ENCODE measurements around the gene TRAPPC8.
A peak's percentile ranks its signal among the peaks of the same experiment; 100 is the strongest.
"Not testable (repeated sequence)": the region's sequence is repeated elsewhere in the genome, so short reads cannot be mapped to it uniquely, and the experiment has no call there.

The TRAPPC8 gene

GRCh38 chr18:31942999-31943877, at the start of gene TRAPPC8:
Gene TRAPPC8, minus strand, starts transcription at chr18:31943128. Its CDS starts 364 bp downstream, at chr18:31942764.
- DNase-seq = peak; percentile 86

DNA sequence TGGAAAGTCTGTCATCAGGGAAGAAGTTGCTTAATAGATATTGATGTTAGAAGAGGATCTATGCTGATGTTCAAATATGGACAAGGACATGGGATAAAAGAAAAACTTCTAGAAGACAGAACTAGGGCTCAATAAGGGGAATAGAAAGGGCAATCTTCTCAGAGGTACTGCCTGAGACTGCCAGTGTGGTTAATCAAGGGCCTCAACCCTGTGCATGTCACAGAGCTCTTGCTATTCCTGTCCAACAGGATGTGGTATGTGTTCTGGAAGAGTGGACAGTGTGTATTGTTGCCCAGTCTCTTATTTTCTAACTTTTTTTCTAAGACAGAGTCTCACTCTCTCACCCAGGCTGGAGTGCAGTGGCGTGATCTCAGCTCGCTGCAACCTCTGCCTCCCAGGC, 47.9 kb upstream of the TRAPPC8 start:
- DNase-seq = no peak

- DNase-seq = no peak
Measured at GRCh38 chr18:31983976-31984375, 41.0 kb upstream of the TRAPPC8 start.

- DNase-seq = no peak
Measured at GRCh38 chr18:31983020-31983419, 40.1 kb upstream of the TRAPPC8 start.

DNA sequence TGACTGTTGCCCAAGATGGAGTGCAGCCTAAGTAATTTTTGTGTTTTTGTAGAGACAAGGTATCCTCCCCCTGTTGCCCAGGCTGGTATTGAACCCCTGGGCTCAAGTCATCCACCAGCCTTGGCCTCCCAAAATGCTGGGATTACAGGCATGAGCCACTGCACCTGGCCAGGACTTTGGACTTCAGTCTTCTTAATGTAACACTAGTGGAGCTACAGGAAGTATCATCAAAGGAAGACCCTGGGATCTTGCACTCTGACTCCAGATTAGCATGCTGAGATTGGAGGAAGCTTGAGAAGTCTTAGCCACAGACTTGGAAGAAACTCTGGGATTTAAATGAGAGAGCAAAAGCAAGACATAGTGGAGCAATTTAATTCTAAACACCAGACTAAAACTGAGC, 37.9 kb upstream of the TRAPPC8 start:
- DNase-seq = no peak

DNA sequence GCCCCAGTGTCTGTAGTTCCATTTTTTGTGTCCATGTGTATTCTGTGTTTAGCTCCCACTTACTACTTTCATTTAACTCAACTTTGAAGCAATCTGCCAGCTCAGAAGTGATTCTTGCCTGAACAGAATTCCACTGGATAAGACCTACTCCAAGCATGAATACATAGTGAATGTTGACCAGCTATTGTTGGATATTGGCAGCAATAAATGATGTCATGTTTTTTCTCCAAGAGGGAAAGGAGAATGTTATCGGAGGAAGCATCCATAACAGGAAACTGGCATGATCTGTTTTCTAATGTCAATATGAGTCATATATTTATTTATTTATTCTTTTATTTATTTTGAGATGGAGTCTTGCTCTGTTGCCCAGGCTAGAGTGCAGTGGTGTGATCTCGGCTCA, 36.8 kb upstream of the TRAPPC8 start:
- DNase-seq = no peak

GRCh38 chr18:31978616-31979015, 35.7 kb upstream of the TRAPPC8 start:
- DNase-seq = no peak

DNA sequence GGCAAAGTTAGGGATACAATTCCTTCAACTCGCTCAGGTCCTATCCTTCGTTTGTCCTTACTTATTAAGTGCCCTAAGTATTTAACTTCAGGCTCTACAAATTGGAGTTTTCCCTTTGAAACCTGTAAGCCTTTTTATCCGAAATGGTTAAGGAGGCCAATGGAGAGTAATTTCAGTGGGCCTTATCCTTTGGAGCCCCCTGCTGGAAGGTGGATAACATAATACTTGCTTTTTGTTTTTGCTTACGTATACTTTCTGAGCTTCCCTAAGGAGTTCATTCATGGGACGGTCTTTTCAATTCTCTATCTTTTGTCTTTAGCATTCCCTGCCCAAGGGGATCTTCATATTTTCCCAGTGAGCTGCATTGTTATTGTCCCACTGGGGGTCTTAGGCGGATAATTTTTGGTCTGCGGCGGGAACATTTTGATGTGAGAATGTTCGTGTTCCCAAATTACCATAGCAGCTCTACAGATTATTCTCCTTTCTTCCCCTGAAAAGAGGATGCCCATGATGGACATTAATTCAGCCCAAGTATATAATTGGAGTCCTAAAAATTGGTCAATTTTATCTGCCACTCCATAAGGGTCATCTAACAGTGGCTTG, 34.4 kb upstream of the TRAPPC8 start:
- DNase-seq = peak; percentile 20

GRCh38 chr18:31976242-31976641, 33.3 kb upstream of the TRAPPC8 start:
- no peak for DNase-seq

DNA sequence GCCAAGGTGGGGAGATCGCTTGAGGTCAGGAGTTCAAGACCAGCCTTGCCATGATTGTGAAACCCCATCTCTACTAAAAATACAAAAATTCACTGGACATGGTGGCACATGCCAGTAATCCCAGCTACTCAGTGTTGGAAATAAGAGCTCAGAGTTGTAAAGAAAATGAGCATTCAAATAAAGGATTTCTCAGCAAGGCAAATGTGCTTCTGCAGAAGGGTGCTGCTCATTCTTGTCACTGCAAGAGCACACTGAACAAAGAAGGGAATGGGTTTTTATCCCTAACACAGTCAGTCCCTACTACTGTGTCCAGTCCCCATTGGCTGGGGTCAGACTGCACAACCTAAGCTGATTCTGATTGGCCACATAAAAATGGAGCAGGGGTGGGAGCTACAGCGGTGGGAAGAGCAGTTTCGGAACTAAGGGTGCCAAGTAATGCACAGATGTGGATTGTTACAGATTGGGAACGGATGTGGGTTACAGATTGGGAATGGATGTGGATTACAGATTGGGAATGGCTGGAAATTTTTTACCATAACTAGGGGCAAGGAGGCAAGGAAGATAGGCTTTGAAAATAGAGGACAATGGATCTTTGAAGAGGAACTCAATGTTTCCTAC, 31.1 kb upstream of the TRAPPC8 start:
- DNase-seq = no peak

DNA sequence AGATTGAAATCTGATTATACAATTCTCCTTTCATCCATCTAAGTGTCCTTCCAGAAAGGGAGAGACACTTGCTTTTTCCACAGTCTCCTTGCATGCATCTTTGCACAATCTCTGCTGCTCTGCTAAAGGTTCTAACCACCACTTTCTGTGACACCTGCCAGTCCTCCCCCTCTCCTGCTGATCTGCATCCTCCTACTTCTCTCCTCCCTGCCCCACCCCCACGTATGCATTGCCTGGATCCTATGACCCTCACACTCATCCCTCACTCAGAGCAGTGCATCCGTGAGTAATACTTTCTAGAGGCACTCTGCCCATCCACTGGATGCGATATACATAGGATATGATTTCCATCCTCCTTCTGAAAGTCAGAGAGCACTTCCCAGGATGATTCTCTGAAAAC, 27.7 kb upstream of the TRAPPC8 start:
- DNase-seq = no peak

DNA sequence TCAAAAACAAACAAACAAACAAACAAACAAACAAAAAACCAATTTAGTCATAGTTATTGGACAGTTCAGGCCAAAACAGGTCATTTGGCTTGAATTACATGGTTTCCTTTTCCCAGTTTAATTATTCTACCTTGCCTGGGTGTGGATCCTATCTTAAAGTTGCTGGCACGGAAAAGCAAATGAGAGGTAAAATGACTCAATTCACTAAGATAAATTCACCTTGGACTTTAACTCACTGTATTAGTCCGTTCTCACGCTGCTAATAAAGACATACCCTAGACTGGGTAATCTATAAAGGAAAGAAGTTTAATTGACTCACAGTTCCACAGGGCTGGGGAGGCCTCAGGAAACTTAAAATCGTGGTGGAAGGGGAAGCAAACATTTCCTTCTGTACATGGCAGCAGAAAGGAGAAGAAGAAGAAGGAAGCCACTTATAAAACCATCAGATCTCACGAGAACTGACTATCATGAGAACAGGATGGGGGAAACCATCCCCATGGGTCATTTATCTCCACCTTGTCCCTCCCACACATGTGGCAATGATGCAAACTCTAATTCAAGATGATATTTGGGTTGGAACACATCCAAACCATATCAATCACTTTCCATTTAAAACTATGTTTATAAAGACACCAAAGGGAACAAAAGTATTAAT, 22.5 kb upstream of the TRAPPC8 start:
- no peak for DNase-seq

DNA sequence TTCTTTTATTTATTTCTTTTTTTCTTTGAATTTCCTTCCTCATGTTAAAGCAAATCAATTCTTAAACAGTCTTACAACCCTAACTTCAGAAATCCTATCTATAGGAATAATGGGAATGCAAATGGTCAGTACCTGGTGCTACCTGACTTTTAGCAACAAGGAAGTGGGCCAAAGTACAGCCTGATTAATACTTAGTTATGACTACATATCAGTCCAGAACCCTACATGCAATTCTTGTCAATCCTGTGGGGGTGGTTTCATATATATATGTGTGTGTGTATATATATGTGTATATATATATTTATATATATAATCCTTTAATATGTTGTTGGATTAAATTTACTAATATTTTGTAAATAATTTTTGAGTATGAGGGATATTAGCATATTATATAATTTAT, 14.8 kb upstream of the TRAPPC8 start:
- DNase-seq = no peak

DNA sequence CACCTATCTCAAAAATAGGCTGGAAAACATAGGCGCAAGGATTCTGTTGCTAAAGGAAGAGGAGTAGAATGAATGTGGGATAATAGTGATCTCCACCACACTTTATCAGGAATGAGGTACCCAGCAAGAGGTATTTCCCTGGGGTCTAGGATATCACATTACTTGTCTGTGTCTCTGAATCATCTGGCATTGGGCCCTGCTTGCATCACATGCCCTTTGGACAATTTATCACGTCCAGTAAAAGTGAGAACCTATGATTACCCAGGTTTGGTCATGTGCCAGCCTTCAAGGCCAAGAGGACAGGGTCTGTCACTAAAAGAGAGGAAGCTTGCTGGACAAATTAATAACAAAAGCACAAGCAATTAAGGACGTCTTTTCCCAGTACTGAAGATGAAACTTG, 11.4 kb upstream of the TRAPPC8 start:
- DNase-seq = no peak

- DNase-seq = not testable (repeated sequence)
Measured at GRCh38 chr18:31953699-31954098, 10.8 kb upstream of the TRAPPC8 start.

DNA sequence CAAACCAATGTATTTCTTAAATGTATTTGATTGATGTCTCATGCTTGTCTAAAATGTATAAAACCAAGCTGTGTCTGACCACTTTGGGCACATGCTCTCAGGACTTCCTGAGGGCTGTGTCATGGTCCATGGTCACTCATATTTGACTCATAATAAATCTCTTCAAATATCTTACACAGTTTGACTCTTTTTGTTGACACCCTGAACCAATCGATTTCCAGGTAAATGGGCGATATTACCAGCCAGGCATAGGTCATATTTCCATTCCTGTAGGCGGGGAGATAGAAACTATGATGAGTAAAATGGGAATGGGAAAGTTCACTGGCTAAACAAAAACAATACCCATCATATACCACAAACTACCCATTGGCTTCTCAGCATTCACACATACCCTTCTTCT, 9.3 kb upstream of the TRAPPC8 start:
- no peak for DNase-seq

DNA sequence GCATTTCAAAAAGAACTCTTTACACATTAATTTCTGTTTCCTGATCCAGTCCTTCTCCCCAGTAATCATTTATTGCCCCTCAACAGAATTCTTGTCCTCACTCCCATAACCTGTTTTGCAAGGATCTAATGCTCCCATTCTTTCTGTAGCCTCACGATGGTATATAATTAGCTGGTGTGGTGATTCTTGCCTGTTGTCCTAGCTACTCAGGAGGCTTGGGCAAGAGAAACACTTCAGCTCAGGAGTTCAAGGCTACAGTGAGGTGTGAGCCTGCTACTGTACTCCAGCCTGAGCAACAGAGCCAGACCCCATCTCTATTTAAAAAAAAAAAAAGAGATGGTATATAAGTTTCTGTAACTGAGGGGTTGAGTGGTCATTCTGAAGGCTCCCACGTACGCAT, 7.7 kb upstream of the TRAPPC8 start:
- no peak for DNase-seq

GRCh38 chr18:31948349-31948748, 5.4 kb upstream of the TRAPPC8 start:
- not testable (repeated sequence) for DNase-seq

DNA sequence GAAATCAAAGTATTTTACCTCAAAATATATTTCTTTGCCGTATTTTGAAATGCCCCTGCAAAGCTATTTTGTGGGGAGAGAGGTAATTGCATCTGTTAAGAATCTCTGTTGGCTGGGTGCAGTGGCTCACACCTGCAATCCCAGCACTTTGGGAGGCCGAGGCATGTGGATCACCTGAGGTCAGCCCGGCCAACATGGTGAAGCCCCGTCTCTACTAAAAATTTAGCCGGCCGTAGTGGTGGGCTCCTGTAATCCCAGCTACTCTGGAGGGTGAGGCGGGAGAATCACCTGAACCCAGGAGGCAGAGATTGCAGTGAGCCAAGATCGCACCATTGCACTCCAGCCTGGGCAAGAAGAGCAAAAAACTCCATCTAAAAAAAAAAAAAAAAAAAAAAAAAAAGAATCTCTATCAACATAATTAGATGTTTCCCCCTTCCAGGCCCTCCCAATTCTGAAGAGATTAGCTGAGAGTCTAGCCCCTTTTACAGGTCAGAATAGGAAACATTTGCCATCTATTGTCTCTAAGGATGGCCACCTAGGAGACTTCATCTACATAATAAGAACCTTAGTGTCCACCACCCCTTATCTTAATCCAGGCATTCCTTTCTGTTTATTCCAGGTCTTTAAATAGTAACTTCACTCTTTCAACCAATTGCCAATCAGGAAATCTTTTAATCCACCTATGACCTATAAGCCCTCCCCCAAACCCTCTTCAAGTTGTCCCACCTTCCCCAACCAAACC, 3.5 kb upstream of the TRAPPC8 start:
- DNase-seq = no peak

- DNase-seq = no peak
Measured at GRCh38 chr18:31943878-31944816, 1.2 kb upstream of the TRAPPC8 start.

DNA sequence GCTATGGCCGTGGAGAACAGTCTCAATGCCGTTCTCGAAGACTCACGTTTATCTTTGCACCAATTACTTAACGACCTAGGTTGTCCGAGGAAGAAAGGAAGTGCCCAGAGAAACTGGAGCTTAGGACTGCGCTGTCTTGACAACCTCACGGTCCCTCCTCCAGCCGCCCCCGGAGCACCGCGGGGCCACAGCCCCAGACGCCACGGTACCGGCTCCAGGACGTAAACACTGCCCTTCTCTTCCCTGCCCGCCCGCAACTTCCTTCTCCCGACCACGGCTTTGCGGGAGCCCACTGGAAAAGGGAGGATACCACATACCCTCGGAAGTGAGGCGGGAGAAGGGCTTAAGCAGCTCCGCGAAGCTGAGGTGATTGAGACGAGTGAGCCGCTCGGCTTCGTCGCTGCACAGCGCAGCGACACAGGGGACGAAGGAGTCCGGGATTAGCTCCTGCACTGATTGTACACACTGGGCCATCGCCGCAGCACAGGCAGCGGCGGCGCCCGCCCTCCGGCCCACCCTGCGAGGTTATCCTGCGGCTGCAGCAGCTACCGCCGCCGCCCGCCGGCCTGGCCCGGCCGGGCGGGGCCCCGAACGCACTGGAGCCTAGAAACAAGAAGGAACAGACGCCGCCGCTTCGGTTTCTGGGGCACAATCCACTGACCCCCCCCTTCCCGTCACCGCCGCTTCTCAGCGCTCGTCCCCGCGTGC, 483 bp downstream of the TRAPPC8 start:
- DNase-seq = peak; percentile 31

Measured in activated CD8-positive, alpha-beta memory T cell treated with anti-CD3 and anti-CD28 coated beads, Interleukin-2, amount 50 U/mL, for 4 hours (primary cell).